Amygdala (tissue), 56 donors: Measurements from ENCODE around the gene CACNA2D3.

Source experiments
- DNase-seq, 56 donors: peaks; one replicate each; lab custom pipeline; 2025; lab: John Stamatoyannopoulos, UW

The CACNA2D3 gene

DNA sequence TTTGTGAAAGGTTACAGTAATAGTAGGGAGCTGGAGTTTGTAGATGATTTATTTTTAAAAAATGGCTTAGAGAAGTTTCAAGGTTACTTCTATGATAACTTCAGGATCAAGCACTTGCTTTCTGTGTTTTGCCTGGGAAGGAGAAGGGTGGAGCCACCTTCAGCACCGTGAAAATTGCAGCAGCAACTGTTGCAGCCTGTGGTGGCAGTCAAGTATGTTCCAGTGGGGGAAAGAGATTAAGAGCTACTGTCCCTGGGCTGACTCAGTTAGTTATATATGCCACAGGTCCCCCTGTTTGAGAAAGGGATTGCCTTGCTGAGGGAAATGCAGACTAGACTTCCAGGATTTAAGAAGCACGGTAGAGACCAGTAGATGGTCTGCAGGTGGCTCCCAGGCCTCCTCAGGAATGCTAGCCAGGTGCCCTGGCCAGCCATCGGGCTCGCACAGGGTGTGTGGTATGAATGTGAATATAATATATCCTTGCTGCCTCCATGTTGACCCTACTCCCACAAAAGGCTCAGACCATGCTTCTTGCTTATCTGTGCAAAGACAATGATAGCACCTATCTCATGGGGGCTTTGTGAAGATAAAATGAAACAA is 389.5 kb downstream of the CACNA2D3 start:
- no peak for DNase-seq

DNA sequence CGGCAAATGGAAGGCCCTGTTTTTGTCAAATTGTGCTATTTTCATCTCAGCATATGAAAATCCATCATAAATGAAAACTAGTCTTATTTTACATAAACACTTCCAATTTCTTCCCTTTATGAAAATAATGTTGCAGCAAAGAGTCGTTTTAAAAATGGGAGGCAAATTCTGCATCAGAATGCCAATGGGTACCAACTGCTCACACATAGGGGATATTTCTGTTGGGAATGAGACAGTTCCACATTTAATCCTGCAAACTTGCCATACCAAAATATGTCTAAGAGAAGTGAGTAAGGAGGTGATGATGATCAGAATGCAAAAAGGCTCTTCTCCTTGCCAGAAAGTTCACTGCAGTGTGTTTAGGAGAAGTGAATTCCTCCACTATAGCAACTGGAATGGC is 391.7 kb downstream of the CACNA2D3 start:
- no peak for DNase-seq

DNA sequence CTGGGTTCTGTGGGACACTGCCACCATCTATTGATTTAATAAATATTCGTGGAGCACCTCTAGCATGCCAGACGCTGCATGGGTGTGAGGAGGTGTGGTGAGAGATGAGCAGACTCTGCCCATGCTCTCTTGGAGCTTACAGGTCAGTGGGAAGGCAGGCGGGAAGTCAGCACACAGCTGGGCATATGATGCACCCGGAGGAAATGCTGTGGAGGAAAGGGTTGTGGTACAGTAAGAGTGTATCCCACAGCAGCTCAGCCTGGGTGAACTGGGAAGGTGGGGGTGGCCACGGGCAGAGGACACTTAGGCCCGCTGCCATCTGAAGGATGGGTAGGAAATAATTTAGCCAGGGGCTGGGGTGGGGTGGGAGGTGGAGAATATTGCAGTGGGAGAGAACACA is 392.1 kb downstream of the CACNA2D3 start:
- DNase-seq = no peak

GRCh38 chr3:54515441-54516213 is 393.3 kb downstream of the CACNA2D3 start:
- no peak for DNase-seq

GRCh38 chr3:54517424-54517823 is 395.1 kb downstream of the CACNA2D3 start:
- no peak for DNase-seq

GRCh38 chr3:54518011-54518675 is 395.8 kb downstream of the CACNA2D3 start:
- DNase-seq = no peak

GRCh38 chr3:54519493-54519892 is 397.1 kb downstream of the CACNA2D3 start:
- DNase-seq = no peak

DNA sequence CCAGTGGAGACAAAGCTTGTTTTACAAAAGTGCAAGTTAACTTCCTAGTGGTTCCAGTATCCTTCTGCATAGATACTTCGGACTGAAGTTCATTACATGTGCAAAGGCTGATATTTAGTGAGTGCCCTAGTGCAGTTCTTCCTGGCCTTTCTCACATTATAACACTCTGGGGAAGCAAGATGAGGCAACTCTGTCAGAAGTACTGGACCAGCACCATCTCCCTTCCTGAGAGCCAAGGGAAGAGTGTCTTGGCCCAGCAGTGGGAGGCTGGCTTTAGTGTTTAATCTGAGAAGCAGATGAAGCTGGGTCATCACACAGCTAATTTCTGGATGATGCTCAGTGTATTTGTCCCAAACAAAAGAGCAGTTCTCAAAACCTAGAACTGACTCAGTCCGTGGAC is 397.7 kb downstream of the CACNA2D3 start:
- DNase-seq = no peak

DNA sequence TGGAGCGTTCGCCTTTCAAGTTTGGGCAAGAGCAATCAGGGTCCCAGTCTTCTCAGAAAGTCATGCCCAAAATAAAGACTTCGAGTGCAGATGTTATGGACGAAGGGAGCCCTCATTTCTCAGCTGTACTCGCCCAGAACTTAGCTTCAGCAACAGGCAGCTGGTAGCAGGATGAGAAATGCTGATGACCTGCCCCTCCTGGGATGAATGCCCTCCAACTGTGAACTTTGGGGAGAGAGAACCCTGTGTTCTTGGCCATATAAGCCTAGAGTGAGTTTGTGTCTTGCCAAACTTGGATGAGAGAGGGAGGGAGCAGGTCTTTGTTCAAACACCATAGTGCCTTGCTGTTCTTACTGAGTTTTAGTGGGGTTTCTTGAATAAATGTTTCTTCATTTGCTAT is 405.2 kb downstream of the CACNA2D3 start:
- DNase-seq = no peak

DNA sequence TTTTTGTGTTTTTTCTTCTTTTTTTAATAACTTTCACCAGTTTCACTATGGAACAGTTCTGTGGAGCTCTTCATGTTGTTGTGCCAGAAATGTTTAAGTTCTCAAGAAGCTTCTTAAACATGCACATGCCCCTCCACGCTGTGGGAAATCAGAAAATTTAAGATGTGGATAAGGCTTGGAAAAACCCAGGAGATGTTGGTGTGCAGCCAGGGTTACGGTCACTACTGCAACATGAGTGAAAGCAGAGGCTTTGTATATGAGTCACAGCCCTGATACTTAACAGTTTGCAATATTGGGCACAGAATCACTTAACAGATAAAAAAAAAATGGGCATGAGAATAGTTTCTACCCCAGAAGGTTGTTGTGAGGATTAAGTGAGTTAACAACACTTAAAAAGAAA is 405.6 kb downstream of the CACNA2D3 start:
- DNase-seq = no peak

GRCh38 chr3:54528668-54529067 is 406.3 kb downstream of the CACNA2D3 start:
- no peak for DNase-seq

DNA sequence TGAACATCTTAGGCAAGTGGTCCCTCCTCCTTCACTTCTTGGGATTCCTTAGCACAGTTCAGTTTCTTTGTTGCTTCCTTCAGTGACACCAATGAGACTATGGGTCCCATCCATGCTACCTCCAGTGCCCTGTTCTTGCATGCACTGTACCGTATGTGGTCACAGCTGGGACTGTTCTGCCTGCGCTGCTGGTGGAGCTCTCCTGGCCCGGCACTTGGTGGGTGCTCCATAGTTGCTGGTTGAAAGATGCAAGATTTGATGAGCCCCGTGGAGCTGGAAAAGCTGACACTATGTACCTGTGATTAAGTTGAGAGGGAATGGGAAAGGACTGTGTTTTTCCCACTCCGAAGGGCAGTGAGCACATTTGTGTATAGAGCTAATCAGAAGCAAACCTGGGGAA is 407.7 kb downstream of the CACNA2D3 start:
- no peak for DNase-seq

DNA sequence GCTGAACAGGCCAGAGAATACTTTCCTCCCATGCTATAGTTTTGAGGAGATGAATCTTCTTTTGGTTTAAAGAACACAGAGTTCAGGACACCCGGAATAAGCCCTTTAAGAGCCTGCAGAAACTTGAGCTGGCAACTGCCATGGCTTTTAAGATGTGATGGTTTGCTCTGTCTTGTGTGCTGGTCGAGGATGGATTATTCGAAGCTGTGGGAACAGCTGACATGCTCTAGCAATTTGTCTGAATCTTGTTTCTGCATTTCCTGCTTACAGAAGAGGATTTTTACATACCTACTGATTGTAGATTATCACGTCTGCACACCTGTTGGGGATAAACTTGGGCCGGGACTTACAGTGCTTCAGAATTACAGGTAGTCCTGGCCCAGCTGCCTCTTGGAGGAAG is 408.6 kb downstream of the CACNA2D3 start:
- DNase-seq = no peak

- DNase-seq = no peak
Observed at GRCh38 chr3:54531741-54532140, 409.4 kb downstream of the CACNA2D3 start.

DNA sequence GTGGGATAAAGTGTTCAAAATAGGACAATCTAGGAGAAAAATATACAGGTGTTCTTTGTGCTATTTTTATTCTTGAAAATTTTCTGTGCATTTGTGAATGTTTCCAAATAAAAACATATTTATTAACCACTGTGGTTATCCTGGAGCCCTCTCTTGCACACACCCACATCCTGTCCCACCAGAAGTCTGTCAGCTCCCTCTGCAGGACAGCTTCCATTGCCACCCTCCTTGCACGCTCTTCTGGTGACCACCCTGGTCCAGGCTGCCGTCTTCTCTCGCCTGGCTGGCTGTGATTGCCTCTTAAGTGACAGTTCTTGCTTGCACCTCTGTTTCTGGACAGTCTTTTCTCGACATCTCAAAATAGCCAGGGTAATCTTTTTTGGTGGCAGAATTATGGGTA is 411.5 kb downstream of the CACNA2D3 start:
- no peak for DNase-seq

DNA sequence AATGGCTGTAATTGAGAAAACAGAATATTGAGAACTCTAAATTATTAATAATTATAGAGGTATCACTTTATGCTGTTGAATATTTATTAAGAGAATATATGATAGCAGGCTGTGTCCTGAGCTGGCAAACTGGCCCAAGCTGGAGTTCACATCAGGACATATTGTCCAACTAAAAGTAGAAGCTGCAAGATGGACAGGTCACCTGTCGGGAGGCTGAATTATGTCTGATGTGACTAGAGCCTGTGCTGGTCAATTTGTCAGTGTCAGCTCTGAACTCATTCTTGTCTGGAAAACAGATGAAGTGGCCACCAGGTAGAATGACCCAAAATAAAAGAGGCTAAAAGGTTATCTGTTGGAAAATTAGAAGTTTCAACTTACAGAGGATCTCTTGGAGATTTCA is 413.3 kb downstream of the CACNA2D3 start:
- DNase-seq = no peak

DNA sequence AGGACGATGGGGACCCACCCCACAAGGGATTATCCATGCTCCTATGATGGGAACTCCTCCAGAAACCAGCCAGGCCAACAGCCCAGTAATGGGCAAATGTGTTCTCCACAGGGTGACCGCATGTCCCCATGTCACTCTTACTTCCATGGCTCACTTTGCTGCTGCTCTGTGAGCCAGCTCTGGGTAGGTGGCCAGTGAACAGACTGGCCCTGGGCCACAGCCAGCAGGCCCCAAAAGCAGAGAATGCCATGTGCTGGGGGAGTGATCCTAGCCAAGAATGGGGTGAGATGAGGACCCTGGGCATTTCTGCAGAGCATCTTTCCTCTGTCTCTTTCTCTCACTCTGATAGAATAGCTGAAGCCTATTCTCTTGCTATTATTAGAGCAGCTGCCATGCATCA is 414.1 kb downstream of the CACNA2D3 start:
- peak in 1 of 56 donors; percentile 9 for DNase-seq

DNA sequence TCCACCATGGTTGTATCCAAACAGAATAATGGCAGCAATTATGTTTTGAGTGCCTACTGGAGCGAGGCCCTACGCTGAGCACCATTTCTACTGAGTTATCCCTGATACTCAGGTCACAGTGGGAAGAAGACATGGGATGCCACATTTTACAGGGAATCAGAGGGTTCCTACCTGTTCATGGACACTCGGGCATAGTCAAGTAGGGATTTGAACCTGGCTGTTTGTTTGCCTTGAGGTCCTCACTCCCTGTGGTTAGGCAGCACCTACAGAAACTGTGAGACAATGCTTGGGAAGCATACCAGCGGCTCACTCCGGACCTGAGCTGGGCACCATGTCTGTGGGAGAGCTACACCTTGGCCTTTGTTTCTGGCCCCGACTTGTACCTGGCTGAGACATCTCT is 415.2 kb downstream of the CACNA2D3 start:
- DNase-seq = no peak

DNA sequence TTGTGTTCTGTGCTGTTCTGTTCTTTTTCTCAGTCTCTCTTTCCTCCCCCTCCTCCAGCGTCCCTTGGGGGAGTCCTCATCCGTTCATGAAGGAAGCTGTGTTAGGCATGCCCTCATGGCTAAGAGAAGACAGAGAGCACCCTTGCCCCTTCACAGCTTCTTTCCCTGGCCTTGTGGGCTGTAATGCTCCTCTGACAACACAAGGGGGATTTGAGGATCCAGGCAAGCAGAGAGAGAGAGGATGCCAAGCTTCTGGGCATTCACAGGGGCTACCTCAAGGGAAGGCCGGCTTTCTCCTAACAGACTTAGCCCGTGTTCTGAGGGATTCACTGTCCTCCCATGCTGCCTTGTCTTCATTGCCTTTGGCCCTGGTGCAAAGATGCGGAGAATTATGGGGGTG is 416.0 kb downstream of the CACNA2D3 start:
- no peak for DNase-seq

GRCh38 chr3:54541369-54541768 is 419.0 kb downstream of the CACNA2D3 start:
- DNase-seq = no peak

DNA sequence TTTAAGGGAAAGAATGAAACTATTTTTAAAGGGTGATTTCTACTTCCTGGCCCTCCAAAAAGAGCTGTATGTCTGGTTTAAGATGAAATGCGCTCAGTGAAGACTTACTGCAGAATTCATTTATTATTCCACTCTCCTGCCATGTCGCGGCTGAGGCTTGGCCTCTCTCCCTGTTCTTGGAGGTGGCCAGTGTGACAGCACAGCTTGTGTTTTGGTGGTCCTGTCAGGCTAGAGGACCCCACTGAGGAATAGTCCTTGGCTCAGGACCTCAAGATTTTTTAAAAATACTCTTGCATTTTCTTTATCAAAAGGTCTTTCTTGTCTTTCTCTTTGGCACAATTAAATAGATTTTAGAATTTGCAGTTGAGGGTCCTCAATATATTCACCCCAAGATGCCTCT is 421.1 kb downstream of the CACNA2D3 start:
- DNase-seq = no peak

DNA sequence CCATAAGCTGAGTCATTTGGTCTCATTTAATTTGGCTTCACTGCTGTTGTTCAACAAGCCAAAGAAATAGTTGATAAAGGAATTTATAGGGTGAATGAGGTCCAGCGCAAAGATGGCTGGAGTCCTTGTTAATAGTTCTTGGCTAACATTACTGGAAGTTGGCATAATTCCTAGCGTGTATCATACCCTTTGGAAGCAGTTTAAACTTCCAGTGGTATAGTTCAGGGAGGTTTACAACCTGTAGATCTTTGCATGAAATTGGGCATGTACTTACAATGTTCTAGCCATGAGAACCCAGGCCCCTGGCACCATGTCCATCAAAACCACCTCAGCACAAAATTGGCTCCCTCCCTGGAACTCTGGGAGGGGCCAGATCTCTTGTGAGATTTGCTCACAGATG is 424.7 kb downstream of the CACNA2D3 start:
- DNase-seq = no peak
